CD4-positive, alpha-beta memory T cell (primary cell): ENCODE results near the gene ZNF70. TPM values are rescaled to one million over a fixed set of nuclear protein-coding genes. Genes with fewer than 3 reads are reported as not detected.
A peak's percentile ranks its signal among the peaks of the same experiment; 100 is the strongest.

Experiments
- CTCF ChIA-PET: fragments of 350-600 bp; sonication (Branson Sonifier 250); formaldehyde crosslinking; loops from one replicate; lab custom pipeline; 2021; ENCODE audit warnings: inconsistent platforms; ENCODE audit not compliant: partially characterized antibody; lab: Charles Lee
- POLR2A ChIA-PET: fragments of 350-600 bp; sonication (Branson Sonifier 250); formaldehyde crosslinking; loops from one replicate; lab custom pipeline; 2021; ENCODE audit not compliant: partially characterized antibody; lab: Charles Lee
- DNase-seq, 5 donors: peaks; one replicate each; pipeline versions ENCODE4 v3.0.0 to v3.0.0-alpha.2; 2020 to 2022; ENCODE audit warnings: mixed read lengths in 1 of 5
- H3K27ac ChIP-seq: one replicate; pipeline ENCODE4 v1.7.0; 2013; ENCODE audit warnings: low read depth, low read length
- H3K27me3 ChIP-seq: 2 replicates; pipeline ENCODE4 v1.7.0; 2013; ENCODE audit warnings: mild to moderate bottlenecking, low read length, moderate library complexity; ENCODE audit not compliant: insufficient read depth
- H3K36me3 ChIP-seq: 2 replicates; pipeline ENCODE4 v1.7.0; 2013; ENCODE audit warnings: mild to moderate bottlenecking, low read length, moderate library complexity; ENCODE audit not compliant: insufficient read depth
- H3K4me1 ChIP-seq: 2 replicates; pipeline ENCODE4 v1.7.0; 2013; ENCODE audit warnings: mild to moderate bottlenecking, low read length, moderate library complexity; ENCODE audit not compliant: insufficient read depth
- H3K4me3 ChIP-seq, 2 donors: one replicate each; pipeline ENCODE4 v1.7.0; 2013; ENCODE audit warnings: low read length in 2 of 2, mild to moderate bottlenecking in 1 of 2
- H3K9me3 ChIP-seq, 2 donors: one replicate each; pipeline ENCODE4 v1.7.0; 2013; ENCODE audit warnings: low read length in 2 of 2, control low read depth in 1 of 2; ENCODE audit not compliant: control insufficient read depth in 1 of 2
- H3K27ac Mint-ChIP-seq, 7 donors: one replicate each; pipeline ENCODE4 v1.8.0; 2020 to 2021; ENCODE audit warnings: mixed read lengths in 7 of 7, mild to moderate bottlenecking in 6 of 7, inconsistent platforms in 3 of 7, moderate library complexity in 3 of 7
- H3K27me3 Mint-ChIP-seq, 2 donors: one replicate each; pipeline ENCODE4 v1.8.0; 2020 to 2021; ENCODE audit warnings: mixed read lengths in 2 of 2
- H3K36me3 Mint-ChIP-seq, 2 donors: one replicate each; pipeline ENCODE4 v1.8.0; 2020 to 2021; ENCODE audit warnings: mixed read lengths in 2 of 2, inconsistent platforms in 1 of 2, mild to moderate bottlenecking in 1 of 2
- H3K4me1 Mint-ChIP-seq, 4 donors: one replicate each; pipeline ENCODE4 v1.8.0; 2020 to 2021; ENCODE audit warnings: mixed read lengths in 4 of 4, mild to moderate bottlenecking in 1 of 4
- H3K4me3 Mint-ChIP-seq, 8 donors: one replicate each; pipeline ENCODE4 v1.8.0; 2020 to 2021; ENCODE audit warnings: mixed read lengths in 8 of 8, mild to moderate bottlenecking in 7 of 8, moderate library complexity in 6 of 8, inconsistent platforms in 3 of 8
- H3K9me3 Mint-ChIP-seq, 8 donors: one replicate each; pipeline ENCODE4 v1.8.0; 2020 to 2021; ENCODE audit warnings: mixed read lengths in 8 of 8, mild to moderate bottlenecking in 5 of 8, inconsistent platforms in 3 of 8, moderate library complexity in 1 of 8
- intact Hi-C: fragments of 100-400 bp; cut with micrococcal nuclease; formaldehyde crosslinking; loops from one replicate; pipeline ENCODE4 v1.15.1; 2023
- polyA plus RNA-seq, 2 donors: library from polyadenylated mRNA; unstranded; fragments of 300-500 nt; fragmentation: Illumina TruSeq; gene quantifications; one replicate each; pipeline ENCODE4 v1.2.3, GENCODE V29; 2021
- total RNA-seq, 2 experiments: library from RNA; stranded (reverse); gene quantifications; one replicate each; pipeline ENCODE4 v1.2.3, GENCODE V29; 2021

The ZNF70 gene
- total and polyA plus RNA-seq, 4 experiments from 2014 or later = 0.37 to 7.4 (median 6.4) TPM; not detected in 1

DNA sequence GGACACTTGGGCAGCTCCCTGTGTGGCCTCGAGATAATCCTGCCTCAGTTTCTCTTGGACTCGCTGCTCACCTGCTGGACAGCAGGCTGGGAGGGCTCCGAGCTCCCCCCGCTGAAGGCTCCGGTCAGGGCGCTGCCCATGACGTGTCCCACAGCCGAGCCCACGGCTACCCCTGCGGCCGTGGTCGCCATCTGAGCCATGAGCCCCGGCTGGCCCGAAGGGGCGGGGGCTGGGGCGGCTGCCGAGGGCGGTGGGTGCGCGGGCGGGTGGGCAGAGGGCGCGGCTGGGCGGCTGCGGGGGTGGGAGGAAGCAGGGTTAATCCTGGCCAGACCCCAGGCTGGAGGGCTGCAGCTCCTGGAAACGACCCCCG is 16.4 kb upstream of the ZNF70 start:
- no peak for DNase-seq
- Histone ChIP-seq H3K36me3 (peaks cover 7% of the 10 kb centered on the region), H3K9me3 (no peaks in the 10 kb centered on the region), H3K4me1 (peaks cover 46% of the 10 kb centered on the region), H3K27ac (peak overlapping the region; percentile 63), H3K4me3 (peak overlapping the region; percentile 65 to 82), H3K27me3 (no peaks in the 10 kb centered on the region)
- intact Hi-C loops = loop anchor here (1.0 to 5.0 kb wide), 2 partner anchors 16 to 70 kb away; partner anchors contain the start of gene ZNF70
- Mint-ChIP-seq H3K27ac (peak overlapping the region in 1 of 7 donors; percentile 9), H3K4me1 (peaks cover 12 to 49% (median 32%) of the 10 kb centered on the region in 4 donors), H3K9me3 (no peaks in the 10 kb centered on the region), H3K4me3 (peak overlapping the region; percentile 64 to 87 (median 73)), H3K27me3 (no peaks in the 10 kb centered on the region), H3K36me3 (no peaks in the 10 kb centered on the region)
- ChIA-PET POLR2A (interaction anchor here (1.0 to 1.7 kb wide), 5 partner anchors 10 to 127 kb away, joined by 3 to 9 read pairs (median 3); partner anchors contain the start of genes MIF and ZNF70), CTCF (no interaction called here)

GRCh38 chr22:23764899-23765881 is 14.3 kb upstream of the ZNF70 start:
- Mint-ChIP-seq H3K4me3 (peak overlapping the region in 6 of 8 donors; percentile 7 to 73 (median 44)), H3K9me3 (no peaks in the 10 kb centered on the region), H3K27ac (peak overlapping the region in 4 of 7 donors; percentile 43 to 72 (median 58)), H3K36me3 (no peaks in the 10 kb centered on the region), H3K27me3 (no peaks in the 10 kb centered on the region), H3K4me1 (peaks cover 9 to 38% (median 23%) of the 10 kb centered on the region in 4 donors)
- Histone ChIP-seq H3K4me1 (peaks cover 38% of the 10 kb centered on the region), H3K27ac (no peak overlapping the region), H3K27me3 (no peaks in the 10 kb centered on the region), H3K9me3 (no peaks in the 10 kb centered on the region), H3K36me3 (peaks cover 7% of the 10 kb centered on the region), H3K4me3 (no peak overlapping the region)
- CTCF ChIA-PET = no interaction called here
- intact Hi-C loops = loop anchor here (5.0 kb wide), 1 partner anchor 68 kb away; no protein-coding TSS in a partner anchor
- POLR2A ChIA-PET = interaction anchor here (0.6 to 2.4 kb wide), 2 partner anchors 14 to 78 kb away, joined by 3 to 8 read pairs; partner anchors contain the start of gene ZNF70
- no peak for DNase-seq

DNA sequence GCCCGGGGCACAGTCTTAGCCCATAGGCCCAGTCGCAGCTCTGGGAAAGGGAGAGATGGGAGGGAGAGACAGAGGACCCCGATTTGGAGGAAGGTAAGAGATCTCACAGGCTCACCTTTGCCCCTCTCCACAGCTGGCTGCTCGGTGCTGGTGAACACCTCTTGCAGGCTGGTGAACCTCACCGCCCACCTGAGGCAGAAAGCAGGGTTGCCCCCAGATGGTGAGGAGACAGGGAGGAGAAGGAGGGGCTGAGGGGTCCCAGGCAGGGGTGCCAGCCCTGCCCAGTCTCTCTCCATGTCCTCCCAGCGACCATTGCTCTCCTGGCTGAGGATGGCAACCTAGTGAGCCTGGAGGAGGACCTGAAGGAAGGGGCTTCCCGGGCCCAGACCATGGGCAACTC is 13.0 kb upstream of the ZNF70 start:
- H3K4me1 Mint-ChIP-seq = peaks cover 9 to 38% (median 22%) of the 10 kb centered on the region in 4 donors
- ChIA-PET CTCF (no interaction called here), POLR2A (interaction anchor here (1.4 to 2.4 kb wide), 2 partner anchors 8 to 12 kb away, joined by 4 to 8 read pairs; partner anchors contain the start of genes MMP11 and ZNF70)
- no peaks in the 10 kb centered on the region for H3K9me3 Mint-ChIP-seq
- intact Hi-C loops = no loop called here
- no peaks in the 10 kb centered on the region for H3K27me3 Mint-ChIP-seq
- no peaks in the 10 kb centered on the region for H3K36me3 Mint-ChIP-seq
- no peaks in the 10 kb centered on the region for H3K9me3 ChIP-seq
- peak overlapping the region in 3 of 7 donors; percentile 38 to 75 (median 75) for H3K27ac Mint-ChIP-seq
- peaks cover 38% of the 10 kb centered on the region for H3K4me1 ChIP-seq
- no peak for DNase-seq
- no peaks in the 10 kb centered on the region for H3K27me3 ChIP-seq
- peak overlapping the region in 7 of 8 donors; percentile 61 to 82 (median 71) for H3K4me3 Mint-ChIP-seq
- H3K36me3 ChIP-seq = peaks cover 7% of the 10 kb centered on the region
- H3K4me3 ChIP-seq = peak overlapping the region in 1 of 2 donors; percentile 37
- H3K27ac ChIP-seq = no peak overlapping the region

GRCh38 chr22:23763579-23763945 is 12.7 kb upstream of the ZNF70 start:
- no peaks in the 10 kb centered on the region for H3K27me3 ChIP-seq
- H3K27me3 Mint-ChIP-seq = no peaks in the 10 kb centered on the region
- no peaks in the 10 kb centered on the region for H3K36me3 Mint-ChIP-seq
- peak in 4 of 5 donors; percentile 14 to 52 (median 29) for DNase-seq
- peaks cover 38% of the 10 kb centered on the region for H3K4me1 ChIP-seq
- H3K9me3 Mint-ChIP-seq = no peaks in the 10 kb centered on the region
- no peaks in the 10 kb centered on the region for H3K9me3 ChIP-seq
- H3K36me3 ChIP-seq = peaks cover 7% of the 10 kb centered on the region
- peak overlapping the region in 1 of 2 donors; percentile 37 for H3K4me3 ChIP-seq
- peaks cover 9 to 38% (median 22%) of the 10 kb centered on the region in 4 donors for H3K4me1 Mint-ChIP-seq
- peak overlapping the region; percentile 61 to 82 (median 69) for H3K4me3 Mint-ChIP-seq
- H3K27ac ChIP-seq = no peak overlapping the region
- ChIA-PET CTCF (no interaction called here), POLR2A (interaction anchor here (1.4 to 2.4 kb wide), 2 partner anchors 9 to 12 kb away, joined by 4 to 8 read pairs; partner anchors contain the start of genes MMP11 and ZNF70)
- H3K27ac Mint-ChIP-seq = peak overlapping the region in 6 of 7 donors; percentile 17 to 82 (median 34)
- intact Hi-C loops = no loop called here

DNA sequence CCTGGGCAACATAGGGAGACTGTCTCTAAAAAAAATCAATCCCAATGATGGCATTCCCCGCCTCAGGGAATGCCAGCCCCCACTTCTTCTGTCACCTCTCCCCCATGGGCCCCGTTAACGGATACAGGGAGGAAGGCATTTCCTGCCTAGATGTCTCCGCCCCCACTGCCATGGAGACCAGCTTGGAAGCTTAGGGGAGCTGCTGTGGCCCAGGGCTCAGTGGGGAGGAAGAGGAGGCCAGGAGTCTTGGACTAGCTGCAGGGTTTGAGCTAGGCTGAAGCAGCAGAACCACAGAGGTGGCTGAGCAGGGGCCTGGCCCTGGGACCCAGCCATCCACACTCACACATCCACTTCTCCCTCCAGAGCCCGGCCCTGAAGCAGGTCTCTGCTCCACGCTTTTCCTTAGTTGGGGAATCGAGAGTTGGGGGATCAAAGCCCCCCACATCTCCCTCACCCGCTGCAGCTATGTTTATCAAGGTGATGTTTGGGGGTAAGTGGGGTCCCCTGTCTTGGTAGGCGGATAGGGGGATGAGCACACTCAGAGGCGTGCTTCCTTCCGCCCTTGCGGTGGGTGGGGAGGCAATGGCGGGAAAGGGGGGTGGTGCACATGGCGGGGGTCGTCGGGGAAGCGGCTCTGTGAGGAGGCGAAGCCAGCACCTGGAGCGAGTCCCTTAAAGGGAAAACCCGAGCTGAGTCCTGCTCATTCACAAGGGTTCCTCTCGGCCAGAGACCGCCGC is 12.1 kb upstream of the ZNF70 start, which contains the start of gene C22orf15:
C22orf15 (plus strand) TSS at position 149 of the 737 bp plus-strand sequence; CDS start at position 466, 317 bp downstream.
- DNase-seq = peak in 1 of 5 donors; percentile 31
- Histone ChIP-seq H3K27ac (no peak within 1 kb of the TSS), H3K4me3 (peak within 1 kb of the TSS in 1 of 2 donors; percentile 37), H3K27me3 (no peaks in the 10 kb centered on the region), H3K36me3 (peaks cover 7% of the 10 kb centered on the region), H3K4me1 (peaks cover 32% of the 10 kb centered on the region), H3K9me3 (no peaks in the 10 kb centered on the region)
- intact Hi-C loops = no loop called here
- POLR2A ChIA-PET = interaction anchor here (1.4 to 2.4 kb wide), 2 partner anchors 9 to 11 kb away, joined by 4 to 8 read pairs; partner anchors contain the start of genes MMP11 and ZNF70
- peak within 1 kb of the TSS; percentile 2 to 82 (median 57) for H3K27ac Mint-ChIP-seq
- no peaks in the 10 kb centered on the region for H3K9me3 Mint-ChIP-seq
- H3K4me1 Mint-ChIP-seq = peaks cover 9 to 38% (median 22%) of the 10 kb centered on the region in 4 donors
- CTCF ChIA-PET = interaction anchor here (0.7 kb wide), 1 partner anchor 18 kb away, joined by 3 read pairs; no protein-coding TSS in a partner anchor
- H3K27me3 Mint-ChIP-seq = no peaks in the 10 kb centered on the region
- H3K4me3 Mint-ChIP-seq = peak within 1 kb of the TSS; percentile 61 to 82 (median 69)
- no peaks in the 10 kb centered on the region for H3K36me3 Mint-ChIP-seq

DNA sequence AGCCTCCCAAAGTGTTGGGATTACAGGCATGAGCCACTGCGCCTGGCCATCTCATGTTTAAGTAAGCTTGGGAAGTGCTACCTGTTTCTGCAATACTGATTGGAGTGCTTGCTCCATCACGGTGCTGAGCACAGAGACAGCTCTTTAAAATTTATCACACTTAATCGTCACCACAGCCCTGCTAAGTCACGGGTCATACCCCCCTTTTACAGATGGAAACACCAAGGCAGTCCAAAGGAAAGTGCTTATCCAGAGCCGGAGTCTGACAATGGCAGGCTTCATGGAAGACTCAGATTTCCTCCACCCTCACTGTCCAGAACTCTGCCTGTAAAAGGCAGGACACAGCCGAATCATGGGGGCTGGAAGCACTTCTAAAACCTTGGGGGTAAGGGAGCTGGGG is 9.1 kb upstream of the ZNF70 start:
- Mint-ChIP-seq H3K9me3 (no peaks in the 10 kb centered on the region), H3K4me1 (peaks cover 9 to 21% (median 14%) of the 10 kb centered on the region in 4 donors), H3K36me3 (no peaks in the 10 kb centered on the region), H3K27me3 (no peaks in the 10 kb centered on the region), H3K4me3 (no peak overlapping the region), H3K27ac (peak overlapping the region in 1 of 7 donors; percentile 11)
- no peaks in the 10 kb centered on the region for H3K27me3 ChIP-seq
- DNase-seq = no peak
- peaks cover 3% of the 10 kb centered on the region for H3K36me3 ChIP-seq
- ChIA-PET POLR2A (no interaction called here), CTCF (interaction anchor here (0.6 kb wide), 1 partner anchor 107 kb away, joined by 3 read pairs; no protein-coding TSS in a partner anchor)
- H3K27ac ChIP-seq = no peak overlapping the region
- intact Hi-C loops = no loop called here
- no peak overlapping the region for H3K4me3 ChIP-seq
- no peaks in the 10 kb centered on the region for H3K9me3 ChIP-seq
- H3K4me1 ChIP-seq = peaks cover 22% of the 10 kb centered on the region
